Peyer's patch (tissue), 4 donors: ENCODE data around the gene FAM89A.

Experiments
- CTCF ChIP-seq, 6 experiments: fragments of 450-650 bp in 4 of 6; fragments of 200-600 bp in 2 of 6; sonication (generic) in 1 of 6; IDR thresholded peaks; one replicate each; pipeline ENCODE4 v1.5.1; 2017 to 2019; ENCODE audit warnings: antibody characterized with exemption in 6 of 6, mild to moderate bottlenecking in 3 of 6, moderate library complexity in 1 of 6
- POLR2A ChIP-seq, 2 donors: fragments of 450-650 bp; IDR thresholded peaks; one replicate each; pipeline ENCODE4 v1.5.1; 2017; ENCODE audit warnings: antibody characterized with exemption in 2 of 2, mild to moderate bottlenecking in 2 of 2, moderate library complexity in 2 of 2

DNA sequence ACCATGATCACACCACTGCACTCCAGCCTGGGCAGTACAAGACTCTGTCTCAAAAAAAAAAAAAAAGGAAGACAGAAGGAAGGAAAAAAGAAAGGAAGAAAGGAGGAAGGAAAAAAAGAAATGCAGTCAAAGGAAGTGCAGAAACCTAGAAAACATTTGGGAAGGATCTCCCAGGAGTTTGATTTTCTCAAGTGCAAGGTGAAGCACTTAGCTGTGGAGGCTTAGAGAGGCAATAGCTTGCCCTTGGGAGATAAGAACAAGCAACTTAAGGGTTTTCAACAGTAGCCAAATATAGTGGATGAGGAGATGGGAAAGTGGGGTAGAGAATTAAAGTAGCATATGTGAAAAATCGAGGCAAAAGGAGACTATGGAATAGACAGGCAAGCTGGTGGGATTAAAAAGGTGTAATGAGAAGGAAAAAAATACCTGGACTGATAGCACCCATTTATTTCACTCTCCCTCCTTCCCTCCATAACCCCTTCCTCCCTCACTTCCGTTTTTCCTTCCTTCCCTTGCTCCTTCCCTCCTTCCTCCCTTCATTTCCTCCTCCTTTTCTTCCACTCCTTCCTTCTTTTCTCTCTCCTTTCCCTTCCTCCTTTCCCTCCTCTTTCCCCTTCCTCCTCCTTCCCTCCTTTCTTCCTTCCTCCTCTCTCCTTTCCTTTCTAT lies 6.8 kb upstream of the FAM89A start:
- no peak for TF ChIP-seq CTCF (IDR thresholded peaks at IDR 0.05)
- no peak for TF ChIP-seq POLR2A (IDR thresholded peaks at IDR 0.05)
